Cardiac fibroblast (primary cell): ENCODE data around the gene DIS3L2.
"Not testable (repeated sequence)": the region's sequence is repeated elsewhere in the genome, so short reads cannot be mapped to it uniquely, and the experiment has no call there.

Experiments used
- DNase-seq, 2 donors: peaks; one replicate each; pipeline versions ENCODE4 v3.0.0 to v3.0.0-alpha.2; 2010; ENCODE audit warnings: low read depth in 2 of 2
- H3K4me3 ChIP-seq, 2 donors: replicated peaks in 1 of 2; 1 replicate in 1 of 2; 2 replicates in 1 of 2; pipeline ENCODE4 v1.5.1; 2011; ENCODE audit warnings: low read depth in 2 of 2, low read length in 2 of 2, mild to moderate bottlenecking in 2 of 2, moderate library complexity in 1 of 2
- TF ChIP-seq, protein P1 (sequence below): IDR thresholded peaks from one replicate; pipeline ENCODE4 v1.5.1; 2011; ENCODE audit warnings: low read depth, mild to moderate bottlenecking, low read length, inconsistent platforms

DIS3L2 gene

DNA sequence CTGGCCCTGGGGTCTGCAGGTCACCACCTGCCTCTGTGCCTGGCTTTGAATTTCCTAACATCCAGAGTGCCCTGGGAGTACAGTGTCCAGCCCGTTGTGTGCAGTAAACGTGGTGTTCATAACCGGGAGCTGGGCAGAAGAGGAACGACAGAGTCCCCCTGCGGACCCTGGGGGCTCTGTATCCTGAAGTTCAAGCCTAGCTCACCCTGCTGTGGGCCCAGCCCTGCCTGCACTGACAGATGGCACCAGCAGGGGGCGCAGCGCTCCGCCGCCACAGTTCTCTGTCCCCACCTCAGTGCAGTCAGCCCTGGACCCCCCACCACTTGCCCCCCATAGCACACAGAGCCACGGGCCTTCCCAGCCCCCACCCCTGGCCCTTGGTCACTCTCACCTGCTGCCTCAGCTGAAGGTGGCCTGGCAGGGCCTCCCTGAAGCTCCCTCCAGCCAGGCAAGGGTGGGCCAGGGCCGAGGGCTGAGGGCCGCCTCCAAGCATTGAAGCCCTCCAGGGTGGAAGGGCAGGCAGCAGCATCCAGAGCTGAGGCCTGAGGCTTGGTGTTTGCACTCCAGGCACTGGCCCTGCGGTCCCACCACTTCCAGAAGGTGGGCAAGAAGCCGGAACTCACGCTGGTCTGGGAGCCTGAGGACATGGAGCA, 373.8 kb downstream of the DIS3L2 start:
- not testable (repeated sequence) for H3K4me3 ChIP-seq

DNA sequence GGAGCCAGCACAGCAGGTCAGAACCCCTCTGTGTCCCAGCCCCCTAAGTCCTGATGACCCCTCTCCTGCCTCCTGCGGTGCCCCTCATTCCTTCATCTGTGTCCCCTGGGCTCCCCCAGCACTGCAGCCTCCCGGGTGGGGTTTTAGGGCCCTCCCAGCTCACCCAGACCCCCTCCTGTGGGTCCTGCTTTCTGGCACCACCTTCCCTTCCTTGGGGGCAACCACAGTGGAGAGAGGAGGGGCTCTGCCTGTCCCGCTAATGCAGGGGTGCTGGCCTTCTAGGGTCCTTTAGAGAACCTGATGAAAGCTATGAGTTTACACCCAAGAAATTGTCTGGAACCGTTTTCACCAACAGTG, 374.3 kb downstream of the DIS3L2 start:
- TF ChIP-seq, protein P1, sequence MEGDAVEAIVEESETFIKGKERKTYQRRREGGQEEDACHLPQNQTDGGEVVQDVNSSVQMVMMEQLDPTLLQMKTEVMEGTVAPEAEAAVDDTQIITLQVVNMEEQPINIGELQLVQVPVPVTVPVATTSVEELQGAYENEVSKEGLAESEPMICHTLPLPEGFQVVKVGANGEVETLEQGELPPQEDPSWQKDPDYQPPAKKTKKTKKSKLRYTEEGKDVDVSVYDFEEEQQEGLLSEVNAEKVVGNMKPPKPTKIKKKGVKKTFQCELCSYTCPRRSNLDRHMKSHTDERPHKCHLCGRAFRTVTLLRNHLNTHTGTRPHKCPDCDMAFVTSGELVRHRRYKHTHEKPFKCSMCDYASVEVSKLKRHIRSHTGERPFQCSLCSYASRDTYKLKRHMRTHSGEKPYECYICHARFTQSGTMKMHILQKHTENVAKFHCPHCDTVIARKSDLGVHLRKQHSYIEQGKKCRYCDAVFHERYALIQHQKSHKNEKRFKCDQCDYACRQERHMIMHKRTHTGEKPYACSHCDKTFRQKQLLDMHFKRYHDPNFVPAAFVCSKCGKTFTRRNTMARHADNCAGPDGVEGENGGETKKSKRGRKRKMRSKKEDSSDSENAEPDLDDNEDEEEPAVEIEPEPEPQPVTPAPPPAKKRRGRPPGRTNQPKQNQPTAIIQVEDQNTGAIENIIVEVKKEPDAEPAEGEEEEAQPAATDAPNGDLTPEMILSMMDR: no peak
- no peak overlapping the region for H3K4me3 ChIP-seq
- DNase-seq: no peak

More for the DNA sequence above, 373.8 kb downstream of the DIS3L2 start:
- TF ChIP-seq, protein P1: peak; percentile 33
- DNase-seq: not testable (repeated sequence)

DNA sequence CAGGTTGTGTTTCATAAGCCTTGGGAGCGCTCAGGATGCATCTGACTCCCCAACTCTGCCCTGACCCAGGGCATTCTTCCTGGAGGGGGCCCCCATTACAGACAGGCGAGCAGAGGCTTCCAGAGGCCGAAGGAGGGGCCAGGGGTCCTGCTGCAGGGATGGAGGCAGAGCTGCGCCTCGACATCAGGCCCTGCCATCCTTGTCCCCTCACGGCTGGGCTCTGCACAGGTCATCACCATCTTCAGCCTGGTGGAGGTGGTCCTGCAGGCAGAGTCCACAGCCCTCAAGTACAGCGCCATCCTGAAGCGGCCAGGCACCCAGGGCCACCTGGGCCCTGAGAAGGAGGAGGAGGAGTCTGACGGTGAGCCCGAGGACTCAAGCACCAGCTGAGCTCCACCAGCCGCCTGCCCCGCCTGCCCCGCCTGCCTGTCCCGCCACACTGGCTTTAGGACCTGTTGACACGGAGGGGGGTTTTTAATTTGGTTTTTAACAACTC, 374.8 kb downstream of the DIS3L2 start:
- H3K4me3 ChIP-seq: no peak overlapping the region
- DNase-seq: no peak
- TF ChIP-seq, protein P1: no peak

DNA sequence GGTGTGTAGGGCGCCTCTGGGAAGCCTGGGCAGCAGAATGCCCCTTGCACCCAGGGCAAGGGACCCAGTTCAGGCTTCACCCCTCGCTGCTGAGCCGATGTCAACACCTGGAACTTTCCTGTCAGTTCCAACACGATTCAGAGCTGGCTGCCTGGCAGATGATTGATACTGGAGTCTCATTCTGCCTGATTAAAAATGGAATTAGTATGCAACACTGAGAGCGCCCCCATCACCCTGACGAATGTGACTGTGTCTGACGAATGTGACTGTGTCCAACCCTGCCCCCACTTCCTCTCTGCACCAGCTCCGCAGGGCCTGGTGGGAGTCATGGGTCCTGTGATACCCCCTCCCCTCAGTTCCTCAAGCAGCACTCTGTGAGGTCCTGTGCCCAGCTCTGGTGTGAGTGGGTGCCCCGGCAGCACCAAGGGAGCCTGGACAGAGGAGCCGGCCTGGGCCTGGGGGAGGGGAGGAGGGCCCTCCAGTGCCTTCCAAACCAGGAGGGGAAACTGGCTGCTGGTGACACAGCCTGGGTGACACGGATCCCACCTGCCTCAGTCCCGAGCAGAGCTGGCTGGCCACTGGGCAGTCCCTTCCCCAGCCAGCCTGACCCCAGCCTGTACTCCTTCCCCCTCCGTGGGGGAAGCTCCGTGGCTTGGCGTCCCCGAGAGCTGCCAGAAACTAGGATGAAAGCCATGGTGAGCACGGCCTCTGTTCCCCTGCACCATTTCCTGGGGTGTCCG, 375.6 kb downstream of the DIS3L2 start:
- DNase-seq: no peak
- no peak overlapping the region for H3K4me3 ChIP-seq
- TF ChIP-seq, protein P1: no peak

DNA sequence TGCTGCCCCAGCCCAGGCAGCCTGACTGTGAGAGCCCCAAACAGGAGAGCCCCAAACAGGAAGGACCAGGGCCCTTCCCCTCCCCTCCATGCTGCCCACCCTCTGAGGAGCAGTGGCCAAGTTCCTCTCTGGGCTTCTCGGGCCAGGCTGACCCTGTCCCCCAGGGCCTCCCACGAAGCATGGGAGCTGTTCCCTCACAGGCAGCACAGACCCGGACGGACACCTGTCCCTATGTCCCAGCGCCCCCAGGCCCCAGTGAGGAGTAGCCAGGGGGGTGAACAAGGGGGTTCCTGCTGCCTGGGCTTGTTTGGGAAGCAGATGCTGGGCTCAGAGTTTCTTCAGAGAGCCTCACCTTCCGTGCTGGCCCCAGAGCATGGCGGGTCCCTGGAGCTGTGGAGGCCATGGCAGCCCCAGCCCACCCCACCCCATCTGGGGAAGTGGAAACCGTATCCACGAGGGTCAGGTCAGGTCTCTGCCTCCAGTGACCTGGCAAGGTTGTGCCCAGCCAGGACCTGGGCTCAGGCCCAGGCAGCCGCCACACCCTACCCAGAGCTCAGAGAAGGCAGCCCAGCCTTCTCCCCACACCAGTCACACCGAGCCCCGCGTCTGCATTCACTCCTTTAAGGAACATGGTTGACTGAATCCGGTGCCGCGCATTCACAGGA, 376.7 kb downstream of the DIS3L2 start:
- not testable (repeated sequence) for H3K4me3 ChIP-seq, DNase-seq

DNA sequence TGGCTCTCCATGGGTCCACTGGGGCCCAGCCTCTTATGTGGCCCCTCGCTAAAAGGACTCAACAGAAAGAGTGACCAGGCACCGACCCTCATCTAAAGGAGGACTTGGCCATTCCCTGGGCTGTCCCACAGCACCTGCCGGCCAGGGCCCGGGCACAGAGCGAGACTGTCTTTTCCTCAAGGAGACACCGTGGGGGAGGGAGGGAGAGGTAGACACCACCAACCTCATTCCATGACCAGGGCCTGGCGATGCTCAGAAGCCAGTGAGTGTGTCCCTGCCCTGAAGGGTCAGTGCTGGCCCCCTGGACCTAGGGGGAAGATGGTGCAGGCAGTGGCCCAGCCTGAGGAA, 377.2 kb downstream of the DIS3L2 start:
- H3K4me3 ChIP-seq: no peak overlapping the region
- no peak for DNase-seq
- TF ChIP-seq, protein P1: no peak
